Hematopoietic multipotent progenitor cell treated with erythropoietin and hydrocortisone succinate and interleukin-3 and kit ligand, for 6 days (in vitro differentiated cells): Measurements from ENCODE around the gene ARID5A.
A peak's percentile ranks its signal among the peaks of the same experiment; 100 is the strongest.
"Not testable (repeated sequence)": the region's sequence is repeated elsewhere in the genome, so short reads cannot be mapped to it uniquely, and the experiment has no call there.

Source experiments
- DNase-seq: peaks from one replicate; pipeline ENCODE4 v3.0.0-alpha.2; 2015

ARID5A gene

DNA sequence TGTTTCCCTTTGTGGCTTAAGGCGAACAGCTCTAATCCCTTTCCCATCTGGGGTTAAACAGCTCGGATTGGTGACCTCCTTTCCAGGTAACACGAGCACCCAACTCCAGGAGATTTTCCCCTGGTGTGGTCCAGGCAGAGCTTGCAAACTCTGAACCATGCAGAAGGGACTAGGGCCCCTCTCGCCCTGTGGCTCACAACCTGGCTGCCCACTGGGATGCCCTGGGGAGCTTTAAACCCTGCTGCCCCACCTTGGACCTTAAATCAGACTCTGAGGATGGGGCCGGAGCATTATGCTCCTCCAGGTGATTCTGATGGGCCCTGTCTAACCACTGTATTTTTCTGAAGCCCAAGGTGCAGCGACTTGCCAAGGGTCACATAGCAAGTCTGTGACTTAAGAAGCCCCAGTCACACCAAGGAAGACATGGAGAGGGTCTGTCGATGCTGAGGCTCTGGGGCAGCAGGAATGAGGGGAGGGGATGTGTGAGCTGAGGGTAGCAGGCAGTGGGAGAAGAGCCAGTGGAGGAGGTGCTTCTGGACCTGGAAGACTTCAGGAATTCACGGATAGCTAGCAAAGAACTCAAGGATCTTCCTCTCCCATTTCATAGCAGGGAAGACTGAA is 5.9 kb downstream of the ARID5A start:
- DNase-seq: no peak

DNA sequence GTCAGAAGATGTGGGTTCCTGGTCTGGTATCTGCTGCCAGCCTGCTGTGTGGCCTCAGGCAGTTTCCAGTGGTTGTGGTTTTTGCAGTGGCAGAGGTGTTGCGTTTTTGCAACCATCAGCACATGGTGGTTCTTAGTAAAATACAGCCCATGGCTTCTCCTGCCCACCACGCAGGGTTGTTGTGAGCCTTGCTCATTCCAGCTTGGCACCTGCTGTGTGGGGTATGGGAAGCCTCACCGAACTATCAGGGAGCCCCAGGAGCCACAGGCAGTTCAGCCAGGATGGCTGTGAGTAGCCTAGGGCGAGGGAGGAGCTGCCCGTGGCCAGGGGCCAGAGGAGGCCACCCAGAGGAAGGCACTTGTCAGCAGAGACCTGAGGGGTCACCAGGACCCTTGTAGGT is 9.8 kb downstream of the ARID5A start:
- no peak for DNase-seq

DNA sequence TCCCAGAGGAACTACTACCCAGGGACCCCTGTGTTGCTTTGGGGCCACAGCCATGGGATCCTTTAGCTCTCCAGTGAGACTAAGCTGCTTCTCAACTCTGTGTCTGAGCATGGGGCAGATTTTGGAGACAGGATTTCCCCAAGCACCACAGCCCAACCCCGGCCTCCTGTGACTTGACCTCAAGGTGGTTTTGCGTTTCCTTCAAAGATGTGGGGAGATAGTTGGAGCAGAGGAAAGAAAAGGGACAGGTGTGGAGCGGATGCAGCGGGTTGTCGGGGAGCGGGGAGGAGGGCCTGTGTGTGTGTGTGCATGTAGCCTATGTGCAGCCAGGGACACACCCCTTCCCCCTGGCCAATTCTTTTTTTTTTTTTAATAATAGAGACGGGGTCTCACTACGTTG is 10.2 kb downstream of the ARID5A start:
- DNase-seq: no peak

DNA sequence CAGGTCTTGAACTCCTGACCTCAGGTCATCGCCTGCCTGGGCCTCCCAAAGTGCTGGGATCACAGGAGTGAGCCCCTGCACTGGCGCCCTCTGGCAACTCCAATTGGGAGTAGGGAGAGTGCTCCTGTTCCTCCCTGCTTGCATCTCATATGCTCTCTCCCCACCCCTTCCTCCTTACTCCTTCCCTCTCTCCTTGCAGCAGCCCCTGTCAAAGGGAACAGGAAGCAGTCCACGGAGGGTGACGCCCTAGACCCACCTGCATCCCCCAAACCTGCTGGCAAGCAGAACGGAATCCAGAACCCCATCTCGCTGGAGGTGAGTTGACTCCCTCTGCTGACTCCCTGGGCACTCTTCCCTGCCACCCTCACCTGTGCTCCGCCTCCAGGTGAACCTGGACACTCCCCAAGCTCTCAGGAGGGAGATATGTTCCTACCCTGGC is 10.7 kb downstream of the ARID5A start:
- DNase-seq: no peak

DNA sequence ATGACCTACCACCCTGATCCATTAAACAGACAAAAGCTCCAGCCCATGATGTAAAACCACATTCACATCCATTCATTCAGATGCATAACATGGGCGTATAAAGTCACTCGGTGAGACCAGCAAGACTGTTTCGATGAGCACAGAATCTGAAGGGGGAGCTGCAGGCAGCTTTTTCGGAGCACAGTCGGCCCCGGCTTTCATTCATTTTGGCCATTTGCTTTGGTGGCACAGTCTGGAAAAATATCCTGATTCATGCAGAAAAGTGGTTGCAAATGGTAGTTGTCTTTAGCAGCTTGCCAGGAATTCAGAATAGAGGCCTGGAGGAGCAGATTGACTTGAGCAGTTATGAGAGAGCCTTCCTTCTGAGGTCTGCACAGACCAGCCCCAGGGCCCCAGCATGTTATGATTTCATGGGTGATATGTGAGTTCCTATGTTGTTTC is 11.2 kb downstream of the ARID5A start:
- DNase-seq: no peak

DNA sequence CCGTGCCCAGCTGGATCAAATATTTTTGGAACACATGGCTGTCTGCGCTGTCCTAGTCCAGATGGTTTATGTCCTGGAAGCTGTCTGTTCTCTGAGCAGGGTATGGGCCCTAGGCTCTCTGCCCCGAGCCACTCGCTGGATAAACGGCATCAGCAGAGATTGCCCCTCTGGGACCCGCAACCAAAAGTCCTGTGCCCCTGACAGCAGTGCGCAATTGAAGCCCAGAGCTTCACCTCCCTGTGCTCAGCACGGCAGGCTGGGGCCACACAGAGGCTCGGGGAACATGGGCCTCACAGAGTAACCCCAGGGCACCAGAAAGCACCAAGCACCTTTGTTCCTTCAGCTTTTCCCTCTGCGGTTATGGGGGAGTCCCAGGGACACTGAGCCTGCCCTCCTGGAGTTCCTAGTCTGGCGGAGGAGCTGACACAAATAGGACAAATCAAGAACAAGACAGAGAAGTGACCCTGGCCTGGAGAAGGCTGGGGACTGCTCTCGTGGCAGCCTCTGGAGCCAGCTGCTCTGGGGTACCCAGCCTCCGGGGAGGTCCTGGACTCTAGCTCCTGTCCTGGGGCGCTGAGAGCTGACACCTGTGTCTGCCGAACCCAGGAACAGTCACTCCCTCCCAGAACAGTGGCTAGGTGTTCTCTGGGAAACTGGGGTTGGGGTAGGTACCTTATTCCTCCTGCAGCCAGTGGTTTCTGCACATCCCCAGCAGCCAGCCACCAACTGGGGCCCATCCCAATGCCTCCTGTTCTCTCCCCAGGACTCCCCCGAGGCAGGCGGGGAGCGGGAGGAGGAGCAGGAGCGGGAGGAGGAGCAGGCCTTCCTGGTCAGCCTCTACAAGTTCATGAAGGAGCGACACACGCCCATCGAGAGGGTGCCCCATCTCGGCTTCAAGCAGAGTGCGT is 12.3 kb downstream of the ARID5A start:
- DNase-seq: no peak

DNA sequence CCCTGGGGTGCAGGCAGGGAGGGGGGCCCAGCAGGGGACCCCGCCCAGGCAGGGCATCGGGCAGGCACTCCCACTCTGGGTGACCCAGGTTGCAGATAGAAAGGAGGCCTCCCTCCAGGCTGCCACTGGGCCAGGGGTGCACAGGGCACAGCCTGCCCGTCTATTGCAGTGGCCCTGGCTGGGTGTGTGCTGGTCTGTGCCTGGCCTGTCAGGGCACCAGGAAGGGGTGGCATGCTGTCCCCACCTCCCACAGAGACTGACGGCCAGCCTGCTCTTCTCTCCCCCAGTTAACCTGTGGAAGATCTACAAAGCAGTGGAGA is 12.9 kb downstream of the ARID5A start:
- DNase-seq: no peak

DNA sequence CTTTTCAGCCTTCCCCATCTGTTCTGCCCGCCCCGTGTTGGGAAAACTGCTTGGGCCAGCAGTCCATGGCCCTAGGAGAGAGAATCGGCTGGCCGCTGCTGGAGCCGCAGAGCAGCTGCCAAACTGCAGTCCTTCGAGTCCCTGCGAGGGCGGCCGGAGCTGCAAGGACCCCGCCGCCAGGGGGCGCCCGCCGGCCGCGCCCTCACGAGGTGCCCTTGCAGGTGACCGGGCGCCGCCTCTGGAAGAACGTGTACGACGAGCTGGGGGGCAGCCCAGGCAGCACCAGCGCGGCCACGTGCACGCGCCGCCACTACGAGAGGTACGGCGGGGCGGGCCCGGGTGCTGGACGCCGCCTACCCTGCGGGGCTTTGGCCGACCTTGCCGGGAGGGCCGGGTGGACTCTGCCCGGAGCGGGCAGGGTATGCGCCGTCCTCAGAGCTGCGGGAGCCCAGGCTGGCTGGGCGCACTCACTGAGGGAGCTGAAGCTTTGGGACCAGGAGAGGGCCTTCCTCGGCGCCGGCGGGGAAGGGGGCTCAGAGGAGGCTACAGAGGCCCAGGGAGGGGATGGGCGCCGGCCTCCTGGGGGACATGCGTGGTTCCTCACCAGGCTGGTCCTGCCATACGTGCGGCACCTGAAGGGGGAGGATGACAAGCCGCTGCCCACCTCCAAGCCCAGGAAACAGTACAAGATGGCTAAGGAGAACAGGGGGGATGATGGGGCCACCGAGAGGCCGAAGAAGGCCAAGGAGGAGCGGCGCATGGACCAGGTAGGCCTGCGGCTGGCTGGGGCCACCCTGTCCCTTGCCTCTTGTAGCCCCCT is 13.6 kb downstream of the ARID5A start:
- DNase-seq: no peak

DNA sequence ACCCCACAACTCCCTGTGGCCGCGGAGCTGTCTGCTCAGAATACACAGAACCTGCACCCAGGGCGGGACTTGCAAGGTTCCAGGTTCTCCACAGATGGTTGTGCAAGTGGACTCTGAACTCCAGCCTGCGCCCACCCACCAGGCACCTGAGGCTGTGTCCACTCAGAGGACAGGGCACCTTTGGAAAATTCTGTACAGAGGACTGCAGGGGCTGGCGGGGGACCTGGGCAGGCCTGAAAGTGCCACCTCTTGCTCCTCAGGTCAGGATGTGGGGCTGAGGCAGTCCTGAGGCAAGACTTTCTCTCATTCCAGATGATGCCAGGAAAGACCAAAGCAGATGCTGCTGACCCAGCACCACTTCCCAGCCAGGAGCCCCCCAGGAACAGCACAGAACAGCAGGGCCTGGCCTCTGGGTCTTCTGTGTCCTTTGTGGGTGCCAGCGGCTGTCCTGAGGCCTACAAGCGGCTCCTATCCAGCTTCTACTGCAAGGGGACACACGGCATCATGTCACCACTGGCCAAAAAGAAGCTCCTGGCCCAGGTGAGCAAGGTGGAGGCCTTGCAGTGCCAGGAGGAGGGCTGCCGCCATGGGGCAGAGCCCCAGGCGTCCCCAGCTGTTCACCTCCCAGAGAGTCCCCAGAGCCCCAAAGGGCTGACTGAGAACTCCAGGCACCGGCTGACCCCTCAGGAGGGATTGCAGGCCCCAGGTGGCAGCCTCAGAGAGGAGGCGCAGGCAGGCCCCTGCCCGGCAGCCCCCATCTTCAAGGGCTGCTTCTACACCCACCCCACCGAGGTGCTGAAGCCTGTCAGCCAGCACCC is 14.4 kb downstream of the ARID5A start:
- no peak for DNase-seq

DNA sequence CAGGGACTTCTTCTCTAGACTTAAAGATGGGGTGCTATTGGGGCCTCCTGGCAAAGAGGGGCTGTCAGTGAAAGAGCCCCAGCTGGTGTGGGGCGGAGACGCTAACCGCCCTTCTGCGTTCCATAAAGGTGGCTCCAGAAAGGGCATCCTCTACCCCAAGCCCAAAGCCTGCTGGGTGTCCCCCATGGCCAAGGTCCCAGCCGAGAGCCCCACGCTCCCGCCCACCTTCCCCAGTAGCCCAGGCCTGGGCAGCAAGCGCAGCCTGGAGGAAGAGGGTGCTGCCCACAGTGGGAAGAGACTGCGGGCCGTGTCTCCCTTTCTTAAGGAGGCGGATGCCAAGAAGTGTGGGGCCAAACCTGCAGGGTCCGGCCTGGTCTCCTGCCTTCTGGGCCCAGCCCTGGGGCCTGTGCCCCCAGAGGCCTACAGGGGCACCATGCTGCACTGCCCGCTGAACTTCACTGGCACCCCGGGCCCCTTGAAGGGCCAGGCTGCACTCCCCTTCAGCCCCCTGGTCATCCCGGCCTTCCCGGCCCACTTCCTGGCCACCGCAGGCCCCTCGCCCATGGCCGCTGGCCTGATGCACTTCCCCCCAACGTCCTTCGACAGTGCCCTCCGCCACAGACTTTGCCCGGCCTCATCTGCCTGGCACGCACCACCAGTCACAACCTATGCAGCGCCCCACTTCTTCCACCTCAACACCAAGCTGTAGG is 15.2 kb downstream of the ARID5A start:
- no peak for DNase-seq

DNA sequence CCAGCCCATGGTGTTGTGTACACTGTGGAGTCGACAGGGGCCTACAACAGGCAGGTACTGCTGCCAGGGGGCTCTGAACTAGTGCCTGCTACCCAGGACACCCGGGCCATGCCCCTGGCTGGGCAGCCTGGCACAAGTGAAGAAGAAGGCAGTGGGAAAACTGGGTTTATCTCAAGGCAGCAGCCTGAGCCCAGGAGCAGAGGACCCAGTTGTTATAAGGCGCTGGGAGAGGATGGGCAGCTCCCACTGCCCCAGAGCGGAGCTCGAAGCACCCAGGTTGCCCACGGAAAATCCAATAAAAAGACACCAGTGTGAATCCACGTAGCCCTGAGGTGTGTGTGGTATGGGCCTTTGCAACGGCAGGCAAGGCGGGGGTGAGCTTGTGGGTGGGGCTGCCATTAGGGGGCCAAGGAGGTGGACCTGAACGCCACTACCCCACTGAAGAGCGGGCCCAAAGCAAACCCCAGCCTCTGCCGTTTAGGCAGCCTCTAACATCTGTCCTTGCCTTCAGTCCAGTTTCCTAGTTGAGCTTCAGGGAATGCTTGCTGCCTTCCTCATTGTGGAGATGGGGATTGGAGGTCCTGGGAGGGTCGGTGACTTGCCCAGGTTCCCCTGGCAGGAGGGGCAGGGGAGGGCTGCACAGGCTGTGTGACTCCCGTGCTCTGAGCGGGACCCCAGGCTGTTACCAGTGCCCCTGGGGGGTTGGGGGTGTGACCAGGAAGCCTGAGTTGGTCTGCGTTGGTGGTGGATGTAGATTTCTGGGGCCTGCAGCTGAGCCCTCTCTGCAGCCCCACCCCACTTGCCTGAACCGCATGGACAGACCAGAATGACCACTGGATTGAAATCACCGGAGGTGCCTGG is 16.0 kb downstream of the ARID5A start:
- DNase-seq: no peak

DNA sequence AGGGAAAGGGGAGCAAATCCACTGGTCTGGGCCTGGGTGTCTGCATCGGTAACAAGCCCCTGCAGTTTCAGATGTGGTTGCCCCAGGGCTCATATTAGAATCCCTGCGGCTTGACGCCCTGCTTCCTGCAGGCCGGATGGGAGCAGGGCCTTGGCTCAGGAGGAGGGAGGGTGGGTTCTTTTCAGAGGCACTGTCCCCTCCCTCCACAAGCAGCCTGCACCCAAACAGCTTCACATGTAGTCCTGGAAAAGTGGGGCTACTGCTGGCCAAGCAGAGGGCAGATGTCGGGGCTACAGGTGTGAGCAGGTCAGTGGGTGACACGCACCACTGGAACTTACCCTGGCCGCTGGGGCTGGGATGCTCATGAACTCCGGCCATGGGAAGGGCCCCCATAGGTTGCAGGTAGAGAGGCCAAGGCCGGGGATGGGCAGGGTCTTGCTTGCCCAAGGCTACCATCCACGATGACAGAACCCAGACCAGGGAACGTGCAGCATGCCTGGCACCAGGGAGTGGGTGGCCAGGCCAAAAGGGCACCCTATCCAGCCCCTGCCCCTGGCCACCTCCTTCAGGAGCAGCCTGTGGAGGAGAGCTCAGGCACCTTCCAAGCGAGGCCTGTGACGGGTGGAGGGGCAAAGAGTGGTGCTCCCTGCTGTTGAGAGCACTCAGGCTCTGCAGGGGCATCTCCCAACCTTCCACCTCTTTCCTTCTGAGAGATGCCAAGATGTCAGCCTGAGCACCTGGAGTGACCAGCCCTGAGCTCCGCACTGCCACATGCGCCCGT is 16.8 kb downstream of the ARID5A start:
- no peak for DNase-seq

DNA sequence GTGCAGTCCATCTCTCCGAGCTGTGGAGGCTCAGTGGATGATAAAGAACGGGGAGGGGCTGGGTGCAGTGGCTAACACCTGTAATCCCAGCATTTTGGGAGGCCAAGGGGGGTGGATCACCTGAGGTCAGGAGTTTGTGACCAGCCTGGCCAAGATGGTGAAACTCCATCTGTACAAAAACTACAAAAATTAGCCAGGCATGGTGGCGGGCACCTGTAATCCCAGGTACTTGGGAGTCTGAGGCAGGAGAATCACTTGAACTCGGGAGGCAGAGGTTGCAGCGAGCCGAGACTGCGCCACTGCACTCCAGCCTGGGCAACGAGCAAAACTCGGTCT is 17.4 kb downstream of the ARID5A start:
- DNase-seq: not testable (repeated sequence)

DNA sequence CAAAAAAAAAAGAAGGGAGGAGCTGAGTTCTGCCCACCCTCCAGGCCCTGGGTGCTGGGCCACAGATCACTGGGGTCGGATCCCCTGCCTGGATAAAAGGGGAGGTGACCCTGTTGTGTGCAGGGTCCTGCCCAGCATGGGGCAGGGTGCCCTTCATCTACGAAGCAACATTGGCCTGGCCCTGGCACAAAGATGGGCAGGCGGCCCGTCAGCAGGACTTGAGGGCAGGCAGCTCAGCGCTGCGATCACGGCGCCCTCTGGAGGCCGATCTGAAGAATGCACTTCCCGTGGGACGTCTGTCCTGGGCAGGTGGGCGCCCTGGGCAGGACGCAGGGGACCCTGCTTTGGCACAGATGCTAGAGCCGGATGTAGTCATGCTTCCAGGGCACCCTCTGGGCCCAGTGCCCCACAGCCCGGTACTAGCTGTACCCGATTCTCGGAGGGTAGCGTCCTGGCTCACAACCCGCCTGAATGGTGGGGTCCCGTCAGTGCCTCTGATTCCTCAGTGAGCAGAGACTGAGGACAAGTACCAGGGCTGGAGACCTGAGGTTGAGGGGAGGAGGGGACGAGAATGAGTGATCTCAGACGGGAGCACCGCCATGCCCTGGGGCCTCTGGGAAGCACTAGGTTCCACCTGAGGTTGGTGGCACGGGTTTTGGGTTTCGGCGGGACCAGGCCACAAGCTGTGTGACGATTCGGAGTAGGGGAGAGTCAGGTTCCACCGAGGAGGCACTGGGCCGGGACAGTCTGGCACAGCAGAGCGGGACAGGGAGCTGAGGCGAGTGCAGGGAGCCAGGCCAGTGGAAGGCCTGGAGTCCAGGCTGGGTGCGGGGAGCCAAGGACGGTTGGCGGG is 18.0 kb downstream of the ARID5A start:
- peak; percentile 73 for DNase-seq

DNA sequence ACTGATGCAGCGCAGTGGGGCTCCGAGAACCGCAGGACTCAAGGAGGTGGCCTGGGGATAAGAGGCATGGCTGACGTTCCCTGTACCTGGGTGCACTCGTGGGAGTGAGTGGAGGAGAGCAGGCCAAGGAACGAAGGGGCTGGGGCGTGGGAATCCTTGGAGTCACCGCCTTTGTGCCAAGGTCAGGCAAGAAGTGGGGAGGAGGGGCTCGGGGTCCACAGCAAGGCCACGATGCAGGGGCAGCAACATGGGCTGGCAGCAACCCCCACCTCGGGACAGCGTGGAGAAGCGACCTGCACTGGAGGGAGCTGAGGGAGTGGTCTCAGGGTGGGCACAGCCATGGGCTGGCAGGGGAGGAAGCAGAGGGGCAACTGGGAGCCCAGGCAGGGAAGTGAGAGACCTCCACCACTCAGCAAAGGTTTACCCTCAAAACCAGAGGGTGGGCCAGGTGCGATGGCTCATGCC is 18.6 kb downstream of the ARID5A start:
- no peak for DNase-seq

DNA sequence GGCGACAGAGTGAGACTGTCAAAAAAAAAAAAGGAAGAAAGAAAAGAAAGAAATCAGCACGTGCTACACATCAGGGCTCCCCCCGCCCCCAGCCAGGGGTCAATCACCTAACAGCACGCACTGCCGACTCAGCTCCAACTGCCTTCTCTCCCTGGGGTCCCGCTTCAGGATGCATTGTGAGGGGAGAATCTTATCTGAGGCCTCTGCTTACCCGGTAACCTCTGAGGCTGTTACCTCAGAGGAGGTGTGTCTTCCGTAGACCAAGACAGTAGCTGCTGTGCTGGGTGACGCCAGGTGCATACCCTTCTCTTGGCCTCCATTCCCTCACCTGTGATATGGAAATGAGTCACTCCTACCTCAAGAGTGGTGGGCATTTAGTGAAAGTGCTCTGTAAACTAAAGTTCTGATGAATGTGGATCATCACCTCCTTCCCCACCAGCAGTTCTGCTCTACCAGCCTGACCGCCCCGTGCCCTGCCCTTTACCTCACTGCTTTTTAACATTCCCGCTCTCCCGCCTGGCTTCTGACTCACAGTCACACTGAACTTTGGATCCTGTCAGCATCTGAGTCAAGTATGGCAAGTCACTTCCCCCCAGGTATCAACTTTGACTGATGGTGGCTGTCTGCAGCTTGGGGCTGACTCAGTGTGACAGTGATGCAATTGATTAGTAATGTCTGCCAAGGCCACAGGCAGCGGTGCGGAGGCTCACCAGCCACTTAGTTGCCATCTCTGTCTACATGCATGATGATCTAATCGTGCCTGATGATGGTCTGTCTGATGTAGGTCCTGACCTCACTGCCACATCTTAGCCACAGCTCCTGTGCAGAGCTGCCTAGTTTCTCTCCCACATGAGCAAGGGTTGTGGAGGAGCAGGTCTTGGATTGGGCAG is 20.1 kb downstream of the ARID5A start:
- DNase-seq: no peak

DNA sequence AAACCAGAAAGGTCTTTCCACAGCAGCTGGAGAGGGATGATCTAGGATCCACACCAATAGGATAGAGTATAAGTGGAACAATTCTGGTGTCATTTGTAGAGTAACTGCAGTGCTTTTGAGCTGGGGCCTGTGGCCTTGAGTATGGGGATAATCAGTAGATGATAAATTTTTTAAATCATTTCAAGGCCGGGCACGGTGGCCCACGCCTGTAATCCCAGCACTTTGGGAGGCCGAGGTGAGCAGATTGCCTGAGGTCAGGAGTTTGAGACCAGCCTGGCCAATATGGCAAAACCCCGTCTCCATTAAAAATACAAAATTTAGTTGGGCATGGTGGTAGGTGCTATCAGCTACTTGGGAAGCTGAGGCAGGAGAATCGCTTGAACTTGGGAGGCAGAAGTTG is 20.9 kb downstream of the ARID5A start:
- DNase-seq: not testable (repeated sequence)

DNA sequence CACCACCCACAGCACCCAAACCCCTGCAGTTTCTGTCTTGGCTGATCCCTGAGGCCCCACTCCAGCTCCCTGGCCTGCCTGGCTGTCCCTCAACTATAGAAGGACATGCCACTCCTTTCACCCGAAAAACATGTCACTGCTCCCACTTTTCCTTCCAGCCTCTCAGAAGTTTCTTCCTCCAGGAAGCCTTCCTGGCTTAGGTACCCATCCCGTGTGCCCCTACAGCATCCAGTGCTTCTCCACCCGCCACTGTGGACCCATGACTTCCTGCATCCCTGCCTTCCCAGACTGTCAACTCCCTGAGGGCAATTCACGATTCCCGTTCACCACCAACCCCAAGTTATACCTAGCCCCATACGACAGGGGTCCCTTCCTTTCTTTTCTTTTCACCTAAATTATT is 21.5 kb downstream of the ARID5A start:
- DNase-seq: no peak
